ENCODE data around the gene NHS.

GRCh38 chrX:17488036-17488435 is 113.0 kb downstream of the NHS start:
- TF ChIP-seq CTCF (IDR thresholded peaks at IDR 0.05; ENCODE audit: low read depth, low read length, poor library complexity, severe bottlenecking) (no peak), EZH2phosphoT487 (IDR thresholded peaks at IDR 0.05; ENCODE audit: borderline replicate concordance, low read length) (no peak)

Data from DOHH2 (cell line).